ENCODE results near the gene ZNF547. TPM values are rescaled to one million over a fixed set of nuclear protein-coding genes. Genes with fewer than 3 reads are reported as not detected.

The ZNF547 gene
- total and polyA plus RNA-seq, 2 experiments from 2014 or later = 1.1 to 4.9 TPM

DNA sequence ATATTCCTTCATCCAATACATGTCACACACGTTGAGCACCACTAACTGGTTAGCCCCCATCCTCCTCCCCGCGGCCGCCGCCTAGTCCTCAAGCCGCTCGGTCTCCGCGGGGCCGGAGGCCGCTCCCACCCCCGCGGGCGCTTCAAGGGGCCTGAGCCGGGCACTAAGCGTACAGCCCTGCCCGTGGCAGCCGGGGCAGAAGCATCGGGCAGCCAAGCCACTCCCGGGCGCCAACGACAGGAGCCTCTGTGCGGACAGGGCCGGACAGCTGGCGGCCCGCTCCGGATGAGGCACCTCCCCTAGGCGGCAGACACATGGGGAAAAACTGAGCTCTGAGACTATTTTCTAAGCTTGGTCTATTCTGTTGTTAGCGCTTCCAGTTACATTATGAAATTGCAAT is 45.8 kb upstream of the ZNF547 start:
- H3K4me3 ChIP-seq = peak overlapping the region; percentile 54
- TF ChIP-seq ZNF331 (CRISPR knock-in tag; IDR thresholded peaks at IDR 0.05; ENCODE audit: low read depth) (no peak), POLR2AphosphoS5 (IDR thresholded peaks at IDR 0.05; ENCODE audit: low read depth) (no peak), JUNB (IDR thresholded peaks at IDR 0.05; ENCODE audit: unreplicated experiment) (no peak), NANOG (IDR thresholded peaks at IDR 0.05; ENCODE audit: borderline replicate concordance) (no peak), EZH2 (IDR thresholded peaks at IDR 0.05; ENCODE audit: low read depth, unreplicated experiment) (no peak), ZNF114 (CRISPR knock-in tag; IDR thresholded peaks at IDR 0.05) (no peak)
- TF ChIP-seq, protein P1, sequence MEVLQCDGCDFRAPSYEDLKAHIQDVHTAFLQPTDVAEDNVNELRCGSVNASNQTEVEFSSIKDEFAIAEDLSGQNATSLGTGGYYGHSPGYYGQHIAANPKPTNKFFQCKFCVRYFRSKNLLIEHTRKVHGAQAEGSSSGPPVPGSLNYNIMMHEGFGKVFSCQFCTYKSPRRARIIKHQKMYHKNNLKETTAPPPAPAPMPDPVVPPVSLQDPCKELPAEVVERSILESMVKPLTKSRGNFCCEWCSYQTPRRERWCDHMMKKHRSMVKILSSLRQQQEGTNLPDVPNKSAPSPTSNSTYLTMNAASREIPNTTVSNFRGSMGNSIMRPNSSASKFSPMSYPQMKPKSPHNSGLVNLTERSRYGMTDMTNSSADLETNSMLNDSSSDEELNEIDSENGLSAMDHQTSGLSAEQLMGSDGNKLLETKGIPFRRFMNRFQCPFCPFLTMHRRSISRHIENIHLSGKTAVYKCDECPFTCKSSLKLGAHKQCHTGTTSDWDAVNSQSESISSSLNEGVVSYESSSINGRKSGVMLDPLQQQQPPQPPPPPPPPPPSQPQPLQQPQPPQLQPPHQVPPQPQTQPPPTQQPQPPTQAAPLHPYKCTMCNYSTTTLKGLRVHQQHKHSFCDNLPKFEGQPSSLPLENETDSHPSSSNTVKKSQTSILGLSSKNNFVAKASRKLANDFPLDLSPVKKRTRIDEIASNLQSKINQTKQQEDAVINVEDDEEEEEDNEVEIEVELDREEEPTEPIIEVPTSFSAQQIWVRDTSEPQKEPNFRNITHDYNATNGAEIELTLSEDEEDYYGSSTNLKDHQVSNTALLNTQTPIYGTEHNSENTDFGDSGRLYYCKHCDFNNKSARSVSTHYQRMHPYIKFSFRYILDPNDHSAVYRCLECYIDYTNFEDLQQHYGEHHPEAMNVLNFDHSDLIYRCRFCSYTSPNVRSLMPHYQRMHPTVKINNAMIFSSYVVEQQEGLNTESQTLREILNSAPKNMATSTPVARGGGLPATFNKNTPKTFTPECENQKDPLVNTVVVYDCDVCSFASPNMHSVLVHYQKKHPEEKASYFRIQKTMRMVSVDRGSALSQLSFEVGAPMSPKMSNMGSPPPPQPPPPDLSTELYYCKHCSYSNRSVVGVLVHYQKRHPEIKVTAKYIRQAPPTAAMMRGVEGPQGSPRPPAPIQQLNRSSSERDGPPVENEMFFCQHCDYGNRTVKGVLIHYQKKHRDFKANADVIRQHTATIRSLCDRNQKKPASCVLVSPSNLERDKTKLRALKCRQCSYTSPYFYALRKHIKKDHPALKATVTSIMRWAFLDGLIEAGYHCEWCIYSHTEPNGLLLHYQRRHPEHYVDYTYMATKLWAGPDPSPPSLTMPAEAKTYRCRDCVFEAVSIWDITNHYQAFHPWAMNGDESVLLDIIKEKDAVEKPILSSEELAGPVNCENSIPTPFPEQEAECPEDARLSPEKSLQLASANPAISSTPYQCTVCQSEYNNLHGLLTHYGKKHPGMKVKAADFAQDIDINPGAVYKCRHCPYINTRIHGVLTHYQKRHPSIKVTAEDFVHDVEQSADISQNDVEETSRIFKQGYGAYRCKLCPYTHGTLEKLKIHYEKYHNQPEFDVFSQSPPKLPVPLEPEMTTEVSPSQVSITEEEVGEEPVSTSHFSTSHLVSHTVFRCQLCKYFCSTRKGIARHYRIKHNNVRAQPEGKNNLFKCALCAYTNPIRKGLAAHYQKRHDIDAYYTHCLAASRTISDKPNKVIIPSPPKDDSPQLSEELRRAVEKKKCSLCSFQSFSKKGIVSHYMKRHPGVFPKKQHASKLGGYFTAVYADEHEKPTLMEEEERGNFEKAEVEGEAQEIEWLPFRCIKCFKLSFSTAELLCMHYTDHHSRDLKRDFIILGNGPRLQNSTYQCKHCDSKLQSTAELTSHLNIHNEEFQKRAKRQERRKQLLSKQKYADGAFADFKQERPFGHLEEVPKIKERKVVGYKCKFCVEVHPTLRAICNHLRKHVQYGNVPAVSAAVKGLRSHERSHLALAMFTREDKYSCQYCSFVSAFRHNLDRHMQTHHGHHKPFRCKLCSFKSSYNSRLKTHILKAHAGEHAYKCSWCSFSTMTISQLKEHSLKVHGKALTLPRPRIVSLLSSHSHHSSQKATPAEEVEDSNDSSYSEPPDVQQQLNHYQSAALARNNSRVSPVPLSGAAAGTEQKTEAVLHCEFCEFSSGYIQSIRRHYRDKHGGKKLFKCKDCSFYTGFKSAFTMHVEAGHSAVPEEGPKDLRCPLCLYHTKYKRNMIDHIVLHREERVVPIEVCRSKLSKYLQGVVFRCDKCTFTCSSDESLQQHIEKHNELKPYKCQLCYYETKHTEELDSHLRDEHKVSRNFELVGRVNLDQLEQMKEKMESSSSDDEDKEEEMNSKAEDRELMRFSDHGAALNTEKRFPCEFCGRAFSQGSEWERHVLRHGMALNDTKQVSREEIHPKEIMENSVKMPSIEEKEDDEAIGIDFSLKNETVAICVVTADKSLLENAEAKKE (CRISPR knock-in tag; IDR thresholded peaks at IDR 0.05) = no peak
- TF ChIP-seq, protein P2, sequence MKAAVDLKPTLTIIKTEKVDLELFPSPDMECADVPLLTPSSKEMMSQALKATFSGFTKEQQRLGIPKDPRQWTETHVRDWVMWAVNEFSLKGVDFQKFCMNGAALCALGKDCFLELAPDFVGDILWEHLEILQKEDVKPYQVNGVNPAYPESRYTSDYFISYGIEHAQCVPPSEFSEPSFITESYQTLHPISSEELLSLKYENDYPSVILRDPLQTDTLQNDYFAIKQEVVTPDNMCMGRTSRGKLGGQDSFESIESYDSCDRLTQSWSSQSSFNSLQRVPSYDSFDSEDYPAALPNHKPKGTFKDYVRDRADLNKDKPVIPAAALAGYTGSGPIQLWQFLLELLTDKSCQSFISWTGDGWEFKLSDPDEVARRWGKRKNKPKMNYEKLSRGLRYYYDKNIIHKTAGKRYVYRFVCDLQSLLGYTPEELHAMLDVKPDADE (IDR thresholded peaks at IDR 0.05) = no peak
- TF ChIP-seq, protein P3, sequence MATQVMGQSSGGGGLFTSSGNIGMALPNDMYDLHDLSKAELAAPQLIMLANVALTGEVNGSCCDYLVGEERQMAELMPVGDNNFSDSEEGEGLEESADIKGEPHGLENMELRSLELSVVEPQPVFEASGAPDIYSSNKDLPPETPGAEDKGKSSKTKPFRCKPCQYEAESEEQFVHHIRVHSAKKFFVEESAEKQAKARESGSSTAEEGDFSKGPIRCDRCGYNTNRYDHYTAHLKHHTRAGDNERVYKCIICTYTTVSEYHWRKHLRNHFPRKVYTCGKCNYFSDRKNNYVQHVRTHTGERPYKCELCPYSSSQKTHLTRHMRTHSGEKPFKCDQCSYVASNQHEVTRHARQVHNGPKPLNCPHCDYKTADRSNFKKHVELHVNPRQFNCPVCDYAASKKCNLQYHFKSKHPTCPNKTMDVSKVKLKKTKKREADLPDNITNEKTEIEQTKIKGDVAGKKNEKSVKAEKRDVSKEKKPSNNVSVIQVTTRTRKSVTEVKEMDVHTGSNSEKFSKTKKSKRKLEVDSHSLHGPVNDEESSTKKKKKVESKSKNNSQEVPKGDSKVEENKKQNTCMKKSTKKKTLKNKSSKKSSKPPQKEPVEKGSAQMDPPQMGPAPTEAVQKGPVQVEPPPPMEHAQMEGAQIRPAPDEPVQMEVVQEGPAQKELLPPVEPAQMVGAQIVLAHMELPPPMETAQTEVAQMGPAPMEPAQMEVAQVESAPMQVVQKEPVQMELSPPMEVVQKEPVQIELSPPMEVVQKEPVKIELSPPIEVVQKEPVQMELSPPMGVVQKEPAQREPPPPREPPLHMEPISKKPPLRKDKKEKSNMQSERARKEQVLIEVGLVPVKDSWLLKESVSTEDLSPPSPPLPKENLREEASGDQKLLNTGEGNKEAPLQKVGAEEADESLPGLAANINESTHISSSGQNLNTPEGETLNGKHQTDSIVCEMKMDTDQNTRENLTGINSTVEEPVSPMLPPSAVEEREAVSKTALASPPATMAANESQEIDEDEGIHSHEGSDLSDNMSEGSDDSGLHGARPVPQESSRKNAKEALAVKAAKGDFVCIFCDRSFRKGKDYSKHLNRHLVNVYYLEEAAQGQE (IDR thresholded peaks at IDR 0.05; ENCODE audit: unreplicated experiment) = no peak
- H3K4me1 Mint-ChIP-seq = peaks cover 16% of the 10 kb centered on the region; the same call in 2 of the 3 replicates

More for the DNA sequence above, 45.8 kb upstream of the ZNF547 start:
- peak overlapping the region; percentile 75 for H3K4me2 ChIP-seq
- H3K4me1 ChIP-seq (ENCODE audit: insufficient read depth) = peaks cover 13% of the 10 kb centered on the region
- Mint-ChIP-seq H3K36me3 (ENCODE audit: low read depth) (no peaks in the 10 kb centered on the region), H3K27me3 (ENCODE audit: insufficient read depth, low read depth, poor library complexity) (peaks cover 9% of the 10 kb centered on the region), H3K27ac (no peak overlapping the region), H3K4me3 (peak overlapping the region; percentile 45; the same call in 2 of the 3 replicates), H3K9me3 (no peaks in the 10 kb centered on the region)
- DNase-seq (ENCODE audit: low spot score) = peak; percentile 66
- no peak overlapping the region for H3K27ac ChIP-seq (ENCODE audit: low read depth)
- peak overlapping the region; percentile 86 for H2AFZ ChIP-seq
- no peaks in the 10 kb centered on the region for H3K36me3 ChIP-seq (ENCODE audit: insufficient read depth)
- no peaks in the 10 kb centered on the region for H4K20me1 ChIP-seq (replicated peaks; ENCODE audit: insufficient read depth)
- H3K27me3 ChIP-seq (ENCODE audit: insufficient read depth) = peaks cover 47% of the 10 kb centered on the region
- peaks cover 11% of the 10 kb centered on the region; the same call in 1 of the 2 replicates for H3F3A ChIP-seq (replicated peaks; ENCODE audit: low read depth)
- no peaks in the 10 kb centered on the region for H3K9me2 ChIP-seq (ENCODE audit: insufficient read depth)
- peak; percentile 49 for ATAC-seq
- H3K79me2 ChIP-seq (replicated peaks; ENCODE audit: insufficient read depth) = peaks cover 17% of the 10 kb centered on the region

Data from GM23338 (cell line).